ENCODE measurements around the gene MRPS15.

Gene MRPS15

GRCh38 chr1:36446271-36446670 lies 17.9 kb downstream of the MRPS15 start:
- ChIA-PET POLR2A (no interaction called here), CTCF (interaction anchor here (0.8 to 1.6 kb wide), 3 partner anchors 13 to 29 kb away, joined by 3 to 10 read pairs (median 4); no protein-coding TSS in a partner anchor)
- DNase-seq (ENCODE audit: extremely low spot score), result peak; percentile 30
- TF ChIP-seq CTCF (IDR thresholded peaks at IDR 0.05; ENCODE audit: control extremely low read depth, extremely low read depth, low read depth, missing control alignments), result peak; percentile 62

GRCh38 chr1:36443297-36443696 lies 20.9 kb downstream of the MRPS15 start:
- ChIA-PET POLR2A (no interaction called here), CTCF (no interaction called here)
- DNase-seq (ENCODE audit: extremely low spot score), result no peak

GRCh38 chr1:36442337-36442736 lies 21.8 kb downstream of the MRPS15 start:
- CTCF ChIA-PET, result interaction anchor here (0.6 kb wide), 1 partner anchor 33 kb away, joined by 3 read pairs; no protein-coding TSS in a partner anchor
- no peak for TF ChIP-seq CTCF (IDR thresholded peaks at IDR 0.05; ENCODE audit: control extremely low read depth, extremely low read depth, low read depth, missing control alignments)
- POLR2A ChIA-PET, result no interaction called here
- no peak for DNase-seq (ENCODE audit: extremely low spot score)

More at GRCh38 chr1:36443297-36443696, 20.9 kb downstream of the MRPS15 start:
- TF ChIP-seq CTCF (IDR thresholded peaks at IDR 0.05; ENCODE audit: control extremely low read depth, extremely low read depth, low read depth, missing control alignments), result no peak

GRCh38 chr1:36440646-36441045 lies 23.5 kb downstream of the MRPS15 start:
- TF ChIP-seq CTCF (IDR thresholded peaks at IDR 0.05; ENCODE audit: control extremely low read depth, extremely low read depth, low read depth, missing control alignments), result no peak
- CTCF ChIA-PET, result interaction anchor here (1.0 to 1.3 kb wide), 3 partner anchors 71 to 291 kb away, joined by 3 read pairs; no protein-coding TSS in a partner anchor
- POLR2A ChIA-PET, result no interaction called here
- DNase-seq (ENCODE audit: extremely low spot score), result no peak

DNA sequence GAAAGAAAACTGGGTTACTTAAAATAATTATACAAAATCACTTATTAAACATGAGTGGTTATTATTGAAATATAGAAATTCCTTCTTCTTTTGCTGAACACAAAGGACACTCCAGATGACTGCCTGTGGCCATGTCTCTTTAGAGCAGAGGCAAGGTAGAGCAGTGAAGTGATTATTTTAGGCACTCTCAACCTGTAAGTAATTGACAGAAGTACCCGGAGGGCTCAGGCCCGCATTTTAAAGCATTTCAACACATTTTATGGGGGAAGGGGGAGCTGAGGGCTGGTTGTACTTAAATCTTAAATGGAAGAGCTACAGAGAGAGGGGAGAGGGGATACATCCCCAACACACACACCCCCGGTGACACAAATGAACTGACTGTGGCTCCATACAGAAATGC lies 24.1 kb downstream of the MRPS15 start:
- POLR2A ChIA-PET, result no interaction called here
- no peak for DNase-seq (ENCODE audit: extremely low spot score)
- TF ChIP-seq CTCF (IDR thresholded peaks at IDR 0.05; ENCODE audit: control extremely low read depth, extremely low read depth, low read depth, missing control alignments), result no peak
- CTCF ChIA-PET, result interaction anchor here (1.3 kb wide), 1 partner anchor 98 kb away, joined by 3 read pairs; no protein-coding TSS in a partner anchor

DNA sequence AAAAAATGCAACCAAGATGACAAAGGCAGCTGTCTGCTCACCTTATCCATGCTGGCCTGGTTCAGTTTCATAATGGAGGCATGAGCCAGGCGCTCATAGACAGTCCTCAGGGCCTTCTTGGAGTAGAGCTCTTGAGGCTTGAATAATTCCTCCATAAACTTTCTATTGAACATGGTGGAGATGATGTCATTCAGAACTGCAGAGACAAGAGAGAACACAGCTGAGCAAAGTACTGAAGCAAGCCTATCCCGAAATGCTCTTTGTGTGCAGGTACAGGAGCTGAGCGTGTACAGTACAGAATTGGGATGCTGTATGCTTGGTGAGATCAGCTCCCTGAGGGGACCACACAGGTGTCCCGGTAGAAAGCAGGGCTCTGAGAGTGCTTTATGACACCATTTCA lies 25.5 kb downstream of the MRPS15 start:
- DNase-seq (ENCODE audit: extremely low spot score), result no peak
- TF ChIP-seq CTCF (IDR thresholded peaks at IDR 0.05; ENCODE audit: control extremely low read depth, extremely low read depth, low read depth, missing control alignments), result no peak
- ChIA-PET POLR2A (interaction anchor here (0.6 kb wide), 1 partner anchor 27 kb away, joined by 6 read pairs; no protein-coding TSS in a partner anchor), CTCF (no interaction called here)

Data from GM10248 (cell line).